RPMI8226 (cell line): ENCODE measurements around the gene GABRG3.
"Not testable (repeated sequence)": the region's sequence is repeated elsewhere in the genome, so short reads cannot be mapped to it uniquely, and the experiment has no call there.

Experiments
- DNase-seq: peaks from one replicate; pipeline ENCODE4 v3.0.0-alpha.2; 2015

Gene GABRG3

GRCh38 chr15:27358751-27359434, 387.9 kb downstream of the GABRG3 start:
- peak; percentile 7 for DNase-seq

GRCh38 chr15:27359586-27359985, 388.6 kb downstream of the GABRG3 start:
- DNase-seq: no peak

- DNase-seq: no peak
These were observed 389.3 kb downstream of the GABRG3 start for GRCh38 chr15:27360316-27360715.

GRCh38 chr15:27361438-27361837, 390.5 kb downstream of the GABRG3 start:
- no peak for DNase-seq

GRCh38 chr15:27365456-27365855, 394.5 kb downstream of the GABRG3 start:
- DNase-seq: no peak

- not testable (repeated sequence) for DNase-seq
These were observed 406.4 kb downstream of the GABRG3 start for GRCh38 chr15:27377391-27377790.

- DNase-seq: no peak
These were observed 411.5 kb downstream of the GABRG3 start for GRCh38 chr15:27382361-27383025.

- DNase-seq: no peak
These were observed 412.7 kb downstream of the GABRG3 start for GRCh38 chr15:27383726-27384125.

GRCh38 chr15:27392163-27392562, 421.2 kb downstream of the GABRG3 start:
- no peak for DNase-seq

- DNase-seq: no peak
These were observed 425.5 kb downstream of the GABRG3 start for GRCh38 chr15:27396521-27396920.

- no peak for DNase-seq
These were observed 426.0 kb downstream of the GABRG3 start for GRCh38 chr15:27396996-27397395.

GRCh38 chr15:27398631-27399161, 427.7 kb downstream of the GABRG3 start:
- DNase-seq: no peak

GRCh38 chr15:27399241-27399640, 428.3 kb downstream of the GABRG3 start:
- no peak for DNase-seq

- DNase-seq: no peak
These were observed 430.5 kb downstream of the GABRG3 start for GRCh38 chr15:27401471-27401870.

GRCh38 chr15:27408428-27408827, 437.4 kb downstream of the GABRG3 start:
- DNase-seq: no peak

GRCh38 chr15:27410996-27411605, 440.1 kb downstream of the GABRG3 start:
- DNase-seq: no peak

GRCh38 chr15:27412415-27412814, 441.4 kb downstream of the GABRG3 start:
- no peak for DNase-seq

- no peak for DNase-seq
These were observed 443.3 kb downstream of the GABRG3 start for GRCh38 chr15:27414168-27414870.

- DNase-seq: peak; percentile 3
These were observed 447.7 kb downstream of the GABRG3 start for GRCh38 chr15:27418726-27419125.

- DNase-seq: no peak
These were observed 452.0 kb downstream of the GABRG3 start for GRCh38 chr15:27422997-27423396.

- no peak for DNase-seq
These were observed 455.8 kb downstream of the GABRG3 start for GRCh38 chr15:27426805-27427204.

GRCh38 chr15:27427276-27427675, 456.3 kb downstream of the GABRG3 start:
- DNase-seq: no peak

- DNase-seq: no peak
These were observed 457.2 kb downstream of the GABRG3 start for GRCh38 chr15:27428151-27428550.
